H1 (cell line): ENCODE results near the gene SNX6. TPM values are rescaled to one million over a fixed set of nuclear protein-coding genes. Genes with fewer than 3 reads are reported as not detected.

Experiments used
- CTCF ChIA-PET: fragments of 300-600 bp; sonication (Branson Sonifier 250); formaldehyde crosslinking; loops from one replicate; lab custom pipeline; 2021; ENCODE audit not compliant: partially characterized antibody; lab: Charles Lee
- POLR2A ChIA-PET: fragments of 300-600 bp; sonication (Branson Sonifier 250); formaldehyde crosslinking; loops from one replicate; lab custom pipeline; 2021; ENCODE audit warnings: inconsistent platforms; ENCODE audit not compliant: partially characterized antibody; lab: Charles Lee
- DNase-seq, 2 experiments: peaks; one replicate each; pipeline versions ENCODE4 v3.0.0 to v3.0.0-alpha.2; 2010 to 2022; ENCODE audit warnings: low spot score in 2 of 2, low read depth in 1 of 2, mixed read lengths in 1 of 2
- FAIRE-seq: peaks from 2 replicates; lab custom pipeline; 2011; peaks lifted over from hg19 to GRCh38; lab: Jason Lieb, UNC
- H2AFZ ChIP-seq: 2 replicates; pipeline ENCODE4 v1.8.1; 2012; ENCODE audit warnings: low read length, inconsistent platforms
- H2AK5ac ChIP-seq: 2 replicates; pipeline ENCODE4 v1.6.1; 2013; ENCODE audit warnings: low read depth, low read length
- H2BK120ac ChIP-seq: replicated peaks from 2 replicates; pipeline ENCODE3; 2013; ENCODE audit warnings: low read depth, low read length, inconsistent platforms
- H2BK12ac ChIP-seq: 2 replicates; pipeline ENCODE4 v1.6.1; 2013; ENCODE audit warnings: low read depth, low read length
- H2BK15ac ChIP-seq: 2 replicates; pipeline ENCODE4 v1.6.1; 2013; ENCODE audit warnings: low read length
- H2BK20ac ChIP-seq: 2 replicates; pipeline ENCODE4 v1.6.1; 2013; ENCODE audit warnings: low read length
- H2BK5ac ChIP-seq: 2 replicates; pipeline ENCODE4 v1.6.1; 2013; ENCODE audit warnings: low read depth, low read length
- H3K14ac ChIP-seq: 2 replicates; pipeline ENCODE4 v1.6.1; 2013; ENCODE audit warnings: inconsistent platforms; ENCODE audit not compliant: insufficient read length
- H3K18ac ChIP-seq: 2 replicates; pipeline ENCODE4 v1.6.1; 2013; ENCODE audit warnings: low read length; ENCODE audit errors: extremely low read depth
- H3K23ac ChIP-seq: 2 replicates; pipeline ENCODE4 v1.6.1; 2013; ENCODE audit warnings: inconsistent platforms; ENCODE audit not compliant: insufficient read length
- H3K23me2 ChIP-seq: 2 replicates; pipeline ENCODE4 v1.6.1; 2013; ENCODE audit warnings: low read depth, low read length
- H3K27ac ChIP-seq: 2 replicates; pipeline ENCODE4 v1.6.1; 2011; ENCODE audit warnings: low read depth, low read length, inconsistent platforms
- H3K27me3 ChIP-seq, 4 experiments: replicated peaks in 1 of 4; 1 replicate in 1 of 4; 2 replicates in 3 of 4; pipeline versions ENCODE4 v1.6.1 to v1.8.1; 2011 to 2013; ENCODE audit warnings: low read length in 3 of 4, mild to moderate bottlenecking in 3 of 4, inconsistent platforms in 2 of 4, mixed read lengths in 2 of 4, moderate library complexity in 1 of 4; ENCODE audit not compliant: control insufficient read depth in 3 of 4, insufficient read depth in 3 of 4; ENCODE audit errors: extremely low read depth in 1 of 4
- H3K36me3 ChIP-seq, 4 experiments: 2 replicates each; pipeline versions ENCODE4 v1.6.1 to v1.8.1; 2011 to 2013; ENCODE audit warnings: mild to moderate bottlenecking in 4 of 4, low read length in 3 of 4, moderate library complexity in 2 of 4, control low read depth in 1 of 4, inconsistent platforms in 1 of 4; ENCODE audit not compliant: insufficient read depth in 4 of 4, control insufficient read depth in 2 of 4
- H3K4ac ChIP-seq: replicated peaks from 2 replicates; pipeline ENCODE3; 2013; ENCODE audit warnings: low read length, low read depth, mixed read lengths, inconsistent platforms; ENCODE audit not compliant: insufficient read length
- H3K4me1 ChIP-seq, 4 experiments: replicated peaks in 1 of 4; 1 replicate in 1 of 4; 2 replicates in 3 of 4; pipeline versions ENCODE4 v1.6.1 to v1.8.1; 2011 to 2013; ENCODE audit warnings: low read length in 3 of 4, inconsistent platforms in 2 of 4, mixed read lengths in 1 of 4; ENCODE audit not compliant: insufficient read depth in 4 of 4, control insufficient read depth in 3 of 4
- H3K4me2 ChIP-seq, 2 experiments: 2 replicates each; pipeline versions ENCODE4 v1.6.1 to v1.8.1; 2011 to 2013; ENCODE audit warnings: low read depth in 2 of 2, low read length in 2 of 2, control low read depth in 1 of 2, inconsistent platforms in 1 of 2, mild to moderate bottlenecking in 1 of 2; ENCODE audit not compliant: insufficient read depth in 1 of 2
- H3K4me3 ChIP-seq, 4 experiments: fragments of 200-600, 300-600 bp in 1 of 4; sonication (generic), shearing (Covaris generic), sonication (Bioruptor Twin) in 1 of 4; 2 replicates each; pipeline versions ENCODE4 v1.5.1 to v1.8.1; 2011 to 2016; ENCODE audit warnings: low read length in 4 of 4, low read depth in 3 of 4, control low read depth in 2 of 4, inconsistent platforms in 2 of 4, mild to moderate bottlenecking in 2 of 4, mixed read lengths in 1 of 4, moderate library complexity in 1 of 4; ENCODE audit not compliant: insufficient read depth in 2 of 4; ENCODE audit errors: extremely low read depth in 1 of 4
- H3K56ac ChIP-seq: replicated peaks from 2 replicates; pipeline ENCODE3; 2013; ENCODE audit warnings: low read depth, mild to moderate bottlenecking, mixed read lengths, low read length, inconsistent platforms; ENCODE audit not compliant: insufficient read length
- H3K79me1 ChIP-seq: 2 replicates; pipeline ENCODE4 v1.6.1; 2013; ENCODE audit warnings: low read depth, low read length, control low read depth
- H3K79me2 ChIP-seq, 2 experiments: 2 replicates each; pipeline versions ENCODE4 v1.6.1 to v1.8.1; 2012 to 2013; ENCODE audit warnings: low read length in 2 of 2, mild to moderate bottlenecking in 2 of 2, inconsistent platforms in 1 of 2; ENCODE audit not compliant: insufficient read depth in 2 of 2, control insufficient read depth in 1 of 2
- H3K9ac ChIP-seq, 4 experiments: replicated peaks in 1 of 4; 1 replicate in 1 of 4; 2 replicates in 3 of 4; pipeline versions ENCODE4 v1.6.1 to v1.8.1; 2011 to 2013; ENCODE audit warnings: low read depth in 3 of 4, low read length in 3 of 4, control low read depth in 2 of 4, mild to moderate bottlenecking in 2 of 4, moderate library complexity in 2 of 4, inconsistent platforms in 1 of 4; ENCODE audit errors: extremely low read depth in 1 of 4
- H3K9me3 ChIP-seq, 2 experiments: 2 replicates each; pipeline versions ENCODE4 v1.6.1 to v1.8.1; 2012 to 2013; ENCODE audit warnings: mild to moderate bottlenecking in 2 of 2, moderate library complexity in 2 of 2, control low read depth in 1 of 2, inconsistent platforms in 1 of 2, low read depth in 1 of 2, low read length in 1 of 2, mixed read lengths in 1 of 2; ENCODE audit not compliant: insufficient read depth in 2 of 2
- H4K20me1 ChIP-seq, 2 experiments: replicated peaks in 1 of 2; 2 replicates each; pipeline versions ENCODE3 to v1.8.1; 2011 to 2013; ENCODE audit warnings: inconsistent platforms in 2 of 2, low read length in 2 of 2, mild to moderate bottlenecking in 1 of 2; ENCODE audit not compliant: insufficient read depth in 2 of 2, control insufficient read depth in 1 of 2
- H4K5ac ChIP-seq: 2 replicates; pipeline ENCODE4 v1.6.1; 2013; ENCODE audit warnings: low read length, low read depth, mixed read lengths, inconsistent platforms; ENCODE audit not compliant: insufficient read length
- H4K8ac ChIP-seq: 2 replicates; pipeline ENCODE4 v1.8.0; 2013; ENCODE audit warnings: mild to moderate bottlenecking, moderate library complexity, low read length, inconsistent platforms; ENCODE audit not compliant: insufficient read depth; ENCODE audit errors: extremely low read depth
- H4K91ac ChIP-seq: replicated peaks from 2 replicates; pipeline ENCODE3; 2013; ENCODE audit warnings: low read length, mixed read lengths, inconsistent platforms; ENCODE audit not compliant: insufficient read length
- BCL11A ChIP-seq, 2 experiments: IDR thresholded peaks; one replicate each; pipeline ENCODE4 v1.6.1; 2011; ENCODE audit warnings: low read depth in 2 of 2, low read length in 2 of 2, mild to moderate bottlenecking in 2 of 2
- MAFK ChIP-seq: IDR thresholded peaks from 2 replicates; pipeline ENCODE4 v1.6.1; 2012; ENCODE audit warnings: low read depth, mild to moderate bottlenecking, improper control_type of control experiment, low read length
- polyA plus RNA-seq, 7 experiments: library from polyadenylated mRNA; depleted of rRNA in 3 of 7; stranded (reverse) in 5 of 7; unstranded in 2 of 7; fragments of >200 nt in 5 of 7; fragments of 200-250 nt in 2 of 7; gene quantifications; 1 replicate in 5 of 7; 2 replicates in 1 of 7; 4 replicates in 1 of 7; pipeline versions ENCODE4 v1.2.1 to v1.2.3, GENCODE V29; 2011 to 2013; ENCODE audit warnings: missing spikeins in 2 of 7, mixed read lengths in 2 of 7
- total RNA-seq: library from RNA; stranded (reverse); fragmentation: NEBNext Ultra II Directional; extraction: Animal tissue kit (Norgen Biotek cat#: 25700); gene quantifications from 2 replicates; pipeline ENCODE4 v1.2.1, GENCODE V29; 2021

The SNX6 gene
- total and polyA plus RNA-seq, 2 of the 8 experiments (the other 6 are each of a cell fraction or from before 2014, with no cell fraction given): 53.4 to 71.1 TPM

DNA sequence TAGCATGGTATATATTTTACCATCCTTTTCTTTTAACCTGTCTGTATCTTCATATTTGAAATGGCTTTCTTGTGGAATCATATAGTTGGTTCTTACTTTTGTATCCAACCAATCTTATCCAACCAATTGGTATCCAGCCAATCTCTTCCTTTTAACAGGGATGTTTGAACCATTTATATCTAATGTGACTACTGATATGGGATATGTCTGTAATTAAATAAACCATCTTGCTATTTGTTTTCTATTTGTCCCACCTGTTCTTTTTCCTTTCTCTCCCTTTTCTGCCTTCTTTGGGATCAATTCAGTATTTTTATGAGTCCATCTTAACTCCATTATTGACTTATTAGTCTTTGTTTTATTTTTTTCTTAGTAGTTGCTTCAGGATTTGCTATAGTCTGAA lies 30.8 kb upstream of the SNX6 start:
- H3K4ac ChIP-seq: no peak overlapping the region
- DNase-seq (no peak), FAIRE-seq (no peak)
- no peaks in the 10 kb centered on the region for H3K36me3 ChIP-seq
- no peak overlapping the region for H3K14ac ChIP-seq
- H2BK15ac ChIP-seq: no peak overlapping the region
- H2BK20ac ChIP-seq: no peak overlapping the region
- H2BK120ac ChIP-seq: no peak overlapping the region
- no peak overlapping the region for H4K8ac ChIP-seq
- H3K23ac ChIP-seq: no peak overlapping the region
- H2BK5ac ChIP-seq: no peak overlapping the region
- H2AFZ ChIP-seq: no peak overlapping the region
- H4K5ac ChIP-seq: no peak overlapping the region
- no peak overlapping the region for H3K4me3 ChIP-seq
- ChIA-PET POLR2A (no interaction called here), CTCF (no interaction called here)
- H3K56ac ChIP-seq: no peak overlapping the region
- H3K79me1 ChIP-seq: no peaks in the 10 kb centered on the region
- no peaks in the 10 kb centered on the region for H3K23me2 ChIP-seq
- no peak overlapping the region for H3K4me2 ChIP-seq
- no peaks in the 10 kb centered on the region for H3K4me1 ChIP-seq
- no peaks in the 10 kb centered on the region for H3K27me3 ChIP-seq
- no peak overlapping the region for H2BK12ac ChIP-seq
- no peak overlapping the region for H3K18ac ChIP-seq
- H3K27ac ChIP-seq: no peak overlapping the region
- H2AK5ac ChIP-seq: no peak overlapping the region
- H3K9me3 ChIP-seq: no peaks in the 10 kb centered on the region
- TF ChIP-seq MAFK (no peak), BCL11A (IDR thresholded peaks at IDR 0.05; ENCODE audit: low read depth in 2 of 2, low read length in 2 of 2) (no peak)
- H3K9ac ChIP-seq: no peak overlapping the region
- H4K91ac ChIP-seq: no peak overlapping the region
- H4K20me1 ChIP-seq: no peaks in the 10 kb centered on the region
- no peaks in the 10 kb centered on the region for H3K79me2 ChIP-seq
